Bronchial epithelial cell (primary cell): ENCODE results near the gene TBX4. TPM values are rescaled to one million over a fixed set of nuclear protein-coding genes. Genes with fewer than 3 reads are reported as not detected.

Source experiments
- DNase-seq: peaks from one replicate; pipeline ENCODE4 v3.0.0-alpha.2; 2010; ENCODE audit warnings: low read depth
- FAIRE-seq: peaks from 2 replicates; lab custom pipeline; 2011; peaks lifted over from hg19 to GRCh38; lab: Jason Lieb, UNC
- H3K27me3 ChIP-seq: 2 replicates; pipeline ENCODE4 v1.5.1; 2011; ENCODE audit warnings: low read length; ENCODE audit not compliant: control insufficient read depth, insufficient read depth
- H3K36me3 ChIP-seq: 2 replicates; pipeline ENCODE4 v1.5.1; 2011; ENCODE audit warnings: low read length; ENCODE audit not compliant: control insufficient read depth, insufficient read depth
- H3K4me3 ChIP-seq: 2 replicates; pipeline ENCODE4 v1.5.1; 2011; ENCODE audit warnings: mild to moderate bottlenecking, low read depth, low read length, control low read depth
- CTCF ChIP-seq: IDR thresholded peaks from 2 replicates; pipeline ENCODE4 v1.5.1; 2011; ENCODE audit warnings: mild to moderate bottlenecking, moderate library complexity, low read length, control low read depth, inconsistent platforms; ENCODE audit not compliant: insufficient read depth, severe bottlenecking
- total RNA-seq: library from RNA; depleted of rRNA; stranded (reverse); fragments of >200 nt; gene quantifications from 2 replicates; pipeline ENCODE4 v1.2.1, GENCODE V29; 2014

TBX4 gene
- total RNA-seq, 1 donor from 2014 or later = not detected

GRCh38 chr17:61514491-61514890, 62.3 kb downstream of the TBX4 start:
- DNase-seq (no peak), FAIRE-seq (no peak)
- peaks cover 2% of the 10 kb centered on the region for H3K27me3 ChIP-seq
- TF ChIP-seq CTCF = no peak
- H3K4me3 ChIP-seq = no peak overlapping the region
- H3K36me3 ChIP-seq = no peaks in the 10 kb centered on the region

GRCh38 chr17:61517265-61517664, 65.0 kb downstream of the TBX4 start:
- no peaks in the 10 kb centered on the region for H3K27me3 ChIP-seq
- no peak for TF ChIP-seq CTCF
- FAIRE-seq (no peak), DNase-seq (no peak)
- H3K36me3 ChIP-seq = no peaks in the 10 kb centered on the region
- H3K4me3 ChIP-seq = no peak overlapping the region

- FAIRE-seq (no peak), DNase-seq (no peak)
- no peak for TF ChIP-seq CTCF
- H3K27me3 ChIP-seq = no peaks in the 10 kb centered on the region
- H3K36me3 ChIP-seq = no peaks in the 10 kb centered on the region
- no peak overlapping the region for H3K4me3 ChIP-seq
Observed at GRCh38 chr17:61517843-61518606, 65.8 kb downstream of the TBX4 start.

- Histone ChIP-seq H3K36me3 (no peaks in the 10 kb centered on the region), H3K27me3 (no peaks in the 10 kb centered on the region), H3K4me3 (no peak overlapping the region)
- DNase-seq (no peak), FAIRE-seq (no peak)
- no peak for TF ChIP-seq CTCF
Observed at GRCh38 chr17:61519139-61519538, 66.9 kb downstream of the TBX4 start.

GRCh38 chr17:61519754-61520440, 67.7 kb downstream of the TBX4 start:
- FAIRE-seq (no peak), DNase-seq (no peak)
- Histone ChIP-seq H3K4me3 (no peak overlapping the region), H3K27me3 (no peaks in the 10 kb centered on the region), H3K36me3 (no peaks in the 10 kb centered on the region)
- TF ChIP-seq CTCF = no peak
